Choroid plexus epithelial cell (primary cell): ENCODE measurements around the gene LSM3.

Experiments used
- DNase-seq: peaks from one replicate; pipeline ENCODE4 v3.0.0-alpha.2; 2010; ENCODE audit warnings: low read depth
- H3K4me3 ChIP-seq: 2 replicates; pipeline ENCODE4 v1.5.1; 2011; ENCODE audit warnings: low read depth, mild to moderate bottlenecking, control low read depth, low read length, moderate library complexity
- CTCF ChIP-seq: conservative IDR thresholded peaks from 2 replicates; pipeline ENCODE4 v1.5.1; 2011; ENCODE audit warnings: low read depth, mild to moderate bottlenecking, control low read depth, inconsistent platforms, low read length, moderate library complexity

LSM3 gene

DNA sequence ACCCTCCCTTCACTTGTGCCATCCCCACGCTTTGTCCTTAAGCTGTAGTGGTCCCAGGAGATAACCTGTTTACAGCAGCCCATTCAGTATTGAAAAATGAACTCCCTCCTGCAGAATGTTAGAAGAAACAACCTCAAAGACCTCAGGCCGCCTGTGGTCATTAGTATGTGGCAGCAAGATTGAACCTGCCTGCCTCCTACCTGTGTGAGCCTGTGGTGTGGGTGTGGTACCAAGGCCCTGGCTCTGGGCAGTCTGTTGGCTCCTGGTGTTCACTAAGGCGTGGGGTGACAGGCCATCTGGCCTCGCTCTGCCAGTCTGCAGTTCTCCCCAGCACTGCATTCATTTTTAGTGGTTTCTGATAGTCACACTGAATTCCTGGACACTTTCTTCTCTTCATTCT lies 21.0 kb downstream of the LSM3 start:
- no peak for TF ChIP-seq CTCF
- DNase-seq, result no peak
- no peak overlapping the region for H3K4me3 ChIP-seq

GRCh38 chr3:14200276-14200675 lies 21.7 kb downstream of the LSM3 start:
- H3K4me3 ChIP-seq, result no peak overlapping the region
- no peak for TF ChIP-seq CTCF
- no peak for DNase-seq

GRCh38 chr3:14200841-14201240 lies 22.2 kb downstream of the LSM3 start:
- DNase-seq, result no peak
- no peak for TF ChIP-seq CTCF
- no peak overlapping the region for H3K4me3 ChIP-seq

GRCh38 chr3:14201940-14202684 lies 23.5 kb downstream of the LSM3 start:
- no peak for TF ChIP-seq CTCF
- H3K4me3 ChIP-seq, result no peak overlapping the region
- no peak for DNase-seq

DNA sequence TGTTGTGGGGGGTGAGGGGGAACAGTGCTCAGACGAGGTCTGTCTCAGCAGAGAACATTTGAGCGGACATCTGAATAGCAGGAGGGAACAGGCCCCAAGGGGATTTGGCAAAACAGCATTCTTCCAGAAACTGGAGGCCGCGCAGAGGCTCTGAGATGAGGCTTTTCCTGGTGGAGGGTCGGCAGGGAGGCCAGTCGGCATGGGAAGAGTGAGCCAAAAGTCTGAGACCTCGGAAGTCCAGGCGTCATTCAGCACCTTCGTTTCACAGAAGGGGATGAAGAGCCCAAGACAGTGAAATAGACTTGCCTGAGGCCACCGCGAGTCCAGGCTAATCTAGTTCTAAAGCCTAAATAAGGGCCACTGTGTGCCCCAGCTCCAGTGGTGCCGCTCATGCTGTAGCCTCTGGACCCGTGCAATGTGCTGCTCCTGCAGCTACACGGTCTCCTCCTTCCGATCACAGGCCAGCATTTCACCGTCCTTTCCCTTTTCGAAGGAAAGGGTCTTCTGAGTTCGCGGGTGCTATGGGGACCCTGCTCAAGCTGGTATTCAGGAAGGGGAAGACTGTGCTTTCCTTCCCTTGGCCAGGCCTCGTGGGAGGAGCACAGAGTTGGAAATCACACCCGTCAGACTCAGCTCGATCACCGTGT lies 24.4 kb downstream of the LSM3 start:
- no peak overlapping the region for H3K4me3 ChIP-seq
- DNase-seq, result no peak
- no peak for TF ChIP-seq CTCF

DNA sequence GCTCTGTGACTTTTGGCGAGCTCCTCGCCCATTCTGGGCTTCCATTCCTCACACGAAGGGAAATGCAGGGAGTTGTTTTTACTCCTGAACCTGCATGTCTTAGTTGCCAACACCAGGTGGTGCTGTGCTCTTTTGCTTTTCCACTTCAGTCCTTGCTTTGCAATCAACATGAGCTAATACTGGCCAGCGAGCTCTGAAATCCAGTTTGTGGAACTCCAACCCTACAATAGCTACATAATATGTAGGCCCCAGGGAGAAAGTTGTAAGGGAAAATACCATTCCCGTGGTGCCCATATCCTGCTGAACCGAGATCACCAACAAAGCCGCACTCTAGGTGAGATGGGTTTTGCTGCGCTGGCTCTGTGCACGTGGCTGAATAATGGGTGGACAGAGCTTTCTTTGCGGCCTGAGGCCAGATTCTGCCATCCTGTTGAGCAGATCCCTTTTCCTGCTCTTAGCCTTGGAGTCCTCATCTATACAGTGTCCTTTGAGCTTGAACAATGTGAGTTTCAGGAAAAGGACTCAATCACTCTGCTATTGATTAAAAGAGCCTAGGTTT lies 25.0 kb downstream of the LSM3 start:
- TF ChIP-seq CTCF, result peak; percentile 91
- H3K4me3 ChIP-seq, result no peak overlapping the region
- DNase-seq, result peak; percentile 94
